H9 (cell line): ENCODE results near the gene ID4. TPM values are rescaled to one million over a fixed set of nuclear protein-coding genes. Genes with fewer than 3 reads are reported as not detected.

Source experiments
- DNase-seq: peaks from one replicate; pipeline ENCODE4 v3.0.0-alpha.2; 2017
- H2AFZ ChIP-seq: one replicate; pipeline ENCODE4 v1.6.1; 2013; ENCODE audit warnings: mild to moderate bottlenecking, low read length, control low read depth, moderate library complexity
- H2AK5ac ChIP-seq: 2 replicates; pipeline ENCODE4 v1.6.1; 2013; ENCODE audit warnings: low read length, control low read depth, mixed read lengths; ENCODE audit not compliant: insufficient read length
- H2BK120ac ChIP-seq: one replicate; pipeline ENCODE4 v1.6.1; 2013; ENCODE audit warnings: low read depth, mild to moderate bottlenecking, low read length, control low read depth, inconsistent platforms; ENCODE audit not compliant: poor library complexity, severe bottlenecking
- H2BK12ac ChIP-seq: 2 replicates; pipeline ENCODE4 v1.6.1; 2013; ENCODE audit warnings: low read length, control low read depth, mixed read lengths, low read depth; ENCODE audit not compliant: insufficient read length
- H2BK15ac ChIP-seq: 2 replicates; pipeline ENCODE4 v1.6.1; 2013; ENCODE audit warnings: low read depth, low read length, control low read depth
- H2BK20ac ChIP-seq: one replicate; pipeline ENCODE4 v1.6.1; 2013; ENCODE audit warnings: low read depth, mild to moderate bottlenecking, low read length, control low read depth, inconsistent platforms; ENCODE audit not compliant: poor library complexity, severe bottlenecking
- H2BK5ac ChIP-seq: 2 replicates; pipeline ENCODE4 v1.6.1; 2013; ENCODE audit warnings: low read length, control low read depth, mixed read lengths; ENCODE audit not compliant: insufficient read length
- H3K14ac ChIP-seq: 2 replicates; pipeline ENCODE4 v1.6.1; 2013; ENCODE audit warnings: low read length, control low read depth; ENCODE audit not compliant: insufficient read depth
- H3K18ac ChIP-seq: 2 replicates; pipeline ENCODE4 v1.6.1; 2013; ENCODE audit warnings: low read depth, mild to moderate bottlenecking, mixed read lengths, low read length, control low read depth; ENCODE audit not compliant: insufficient read length
- H3K23ac ChIP-seq: 2 replicates; pipeline ENCODE4 v1.6.1; 2013; ENCODE audit warnings: low read length, control low read depth, mixed read lengths, low read depth; ENCODE audit not compliant: insufficient read length
- H3K23me2 ChIP-seq: 2 replicates; pipeline ENCODE4 v1.6.1; 2013; ENCODE audit warnings: low read depth, mild to moderate bottlenecking, mixed read lengths, low read length, control low read depth; ENCODE audit not compliant: insufficient read length, poor library complexity, severe bottlenecking
- H3K27ac ChIP-seq: 2 replicates; pipeline ENCODE4 v1.5.1; 2013; ENCODE audit warnings: low read length, control low read depth, mixed read lengths, low read depth; ENCODE audit not compliant: insufficient read length
- H3K27me3 ChIP-seq: 2 replicates; pipeline ENCODE4 v1.6.1; 2013; ENCODE audit warnings: low read length, control low read depth, inconsistent platforms; ENCODE audit not compliant: insufficient read depth
- H3K4ac ChIP-seq: 2 replicates; pipeline ENCODE4 v1.6.1; 2013; ENCODE audit warnings: low read depth, mild to moderate bottlenecking, control low read depth, inconsistent platforms, low read length, moderate library complexity
- H3K4me1 ChIP-seq: 2 replicates; pipeline ENCODE4 v1.6.1; 2013; ENCODE audit warnings: low read length, control low read depth, inconsistent platforms; ENCODE audit not compliant: insufficient read depth
- H3K4me2 ChIP-seq: 2 replicates; pipeline ENCODE4 v1.6.1; 2013; ENCODE audit warnings: low read length, control low read depth, mixed read lengths; ENCODE audit not compliant: insufficient read length, insufficient read depth
- H3K56ac ChIP-seq: 2 replicates; pipeline ENCODE4 v1.6.1; 2013; ENCODE audit warnings: low read depth, mild to moderate bottlenecking, mixed read lengths, low read length, control low read depth; ENCODE audit not compliant: insufficient read length
- H3K79me1 ChIP-seq: 2 replicates; pipeline ENCODE4 v1.6.1; 2013; ENCODE audit warnings: low read depth, mild to moderate bottlenecking, moderate library complexity, low read length, control low read depth, inconsistent platforms; ENCODE audit not compliant: insufficient read depth, poor library complexity, severe bottlenecking
- H3K79me2 ChIP-seq: 2 replicates; pipeline ENCODE4 v1.6.1; 2013; ENCODE audit warnings: low read length, control low read depth, inconsistent platforms; ENCODE audit not compliant: insufficient read depth
- H3K9ac ChIP-seq: 2 replicates; pipeline ENCODE4 v1.6.1; 2013; ENCODE audit warnings: low read length, control low read depth, mixed read lengths; ENCODE audit not compliant: insufficient read length; ENCODE audit errors: extremely low read depth
- H3K9me3 ChIP-seq: one replicate; pipeline ENCODE4 v1.6.1; 2013; ENCODE audit warnings: low read depth, low read length, inconsistent platforms; ENCODE audit not compliant: control insufficient read depth
- H3T11ph ChIP-seq: one replicate; pipeline ENCODE4 v1.6.1; 2013; ENCODE audit warnings: mild to moderate bottlenecking, low read length, control low read depth, inconsistent platforms
- H4K20me1 ChIP-seq: one replicate; pipeline ENCODE4 v1.6.1; 2013; ENCODE audit not compliant: control insufficient read depth, insufficient read length, insufficient read depth
- H4K5ac ChIP-seq: 2 replicates; pipeline ENCODE4 v1.6.1; 2013; ENCODE audit warnings: low read depth, mild to moderate bottlenecking, mixed read lengths, low read length, control low read depth; ENCODE audit not compliant: insufficient read length
- H4K8ac ChIP-seq: replicated peaks from 2 replicates; pipeline ENCODE4 v1.6.1; 2013; ENCODE audit warnings: low read length, control low read depth, mixed read lengths, low read depth; ENCODE audit not compliant: insufficient read length
- H4K91ac ChIP-seq: 2 replicates; pipeline ENCODE4 v1.6.1; 2013; ENCODE audit warnings: low read depth, mild to moderate bottlenecking, moderate library complexity, mixed read lengths, low read length, control low read depth; ENCODE audit not compliant: insufficient read length
- H3K27ac Mint-ChIP-seq, 3 experiments: 2 replicates in 2 of 3; 3 replicates in 1 of 3; pipeline ENCODE4 v1.8.0; 2020 to 2021; ENCODE audit warnings: mixed read lengths in 3 of 3, mild to moderate bottlenecking in 1 of 3, moderate library complexity in 1 of 3
- H3K27me3 Mint-ChIP-seq: 2 replicates; pipeline ENCODE4 v1.8.0; 2021; ENCODE audit warnings: low read depth, mild to moderate bottlenecking, moderate library complexity, mixed read lengths
- H3K36me3 Mint-ChIP-seq, 3 experiments: 2 replicates in 2 of 3; 3 replicates in 1 of 3; pipeline ENCODE4 v1.8.0; 2020 to 2021; ENCODE audit warnings: low read depth in 3 of 3, mixed read lengths in 3 of 3; ENCODE audit not compliant: insufficient read depth in 1 of 3
- H3K4me1 Mint-ChIP-seq, 2 experiments: 2 replicates each; pipeline ENCODE4 v1.8.0; 2020; ENCODE audit warnings: mixed read lengths in 2 of 2
- H3K4me3 Mint-ChIP-seq, 2 experiments: 2 replicates in 1 of 2; 3 replicates in 1 of 2; pipeline ENCODE4 v1.8.0; 2020 to 2021; ENCODE audit warnings: mild to moderate bottlenecking in 2 of 2, mixed read lengths in 2 of 2, moderate library complexity in 1 of 2
- H3K9me3 Mint-ChIP-seq, 2 experiments: 2 replicates in 1 of 2; 3 replicates in 1 of 2; pipeline ENCODE4 v1.8.0; 2020; ENCODE audit warnings: mild to moderate bottlenecking in 2 of 2, mixed read lengths in 2 of 2, moderate library complexity in 1 of 2
- CTCF ChIP-seq: fragments of 200-600 bp; sonication (generic); conservative IDR thresholded peaks from 3 replicates; pipeline ENCODE4 v1.8.0; 2021; ENCODE audit warnings: antibody characterized with exemption, mild to moderate bottlenecking
- WGBS: extraction: QIAGEN DNeasy Blood & Tissue Kit; methylation state at CpG from one replicate; pipeline ENCODE4 v1.1.7; 2013; ENCODE audit warnings: missing lambda C conversion rate, low lambda C conversion rate, mixed read lengths; ENCODE audit not compliant: insufficient read length; ENCODE audit errors: extremely low coverage; 5-methylcytosine and 5-hydroxymethylcytosine counted together
- total RNA-seq: library from RNA; stranded (reverse); gene quantifications from 2 replicates; pipeline ENCODE4 v1.2.1, GENCODE V29; 2021

Gene ID4
- total RNA-seq, 1 experiment from 2014 or later, result 14.0 TPM

GRCh38 chr6:19844689-19845088, 7.5 kb downstream of the ID4 start:
- no peaks in the 10 kb centered on the region for H3K23me2 ChIP-seq

More at GRCh38 chr6:19844689-19845088, 7.5 kb downstream of the ID4 start:
- Histone ChIP-seq H3K79me1 (no peaks in the 10 kb centered on the region), H2AFZ (no peak overlapping the region), H2AK5ac (no peak overlapping the region), H3K4me2 (no peak overlapping the region), H2BK20ac (no peak overlapping the region), H2BK5ac (no peak overlapping the region), H2BK120ac (no peak overlapping the region), H3K23ac (no peak overlapping the region), H3K27me3 (no peaks in the 10 kb centered on the region), H3K79me2 (no peaks in the 10 kb centered on the region), H3K9ac (no peak overlapping the region), H4K5ac (no peak overlapping the region), H2BK12ac (no peak overlapping the region), H2BK15ac (no peak overlapping the region), H4K91ac (no peak overlapping the region), H3K9me3 (no peaks in the 10 kb centered on the region), H4K20me1 (no peaks in the 10 kb centered on the region), H3K18ac (no peak overlapping the region), H3K56ac (no peak overlapping the region), H3K27ac (no peak overlapping the region), H3K4ac (no peak overlapping the region), H4K8ac (no peak overlapping the region), H3T11ph (no peak overlapping the region), H3K4me1 (peaks cover 2% of the 10 kb centered on the region; the same call in 1 of the 2 replicates), H3K14ac (no peak overlapping the region)
- TF ChIP-seq CTCF, result no peak
- H3K27me3 Mint-ChIP-seq, result no peaks in the 10 kb centered on the region
- WGBS, result no CpG with 5 or more reads among the region's 2 CpGs
- peaks cover 38 to 39% of the 10 kb centered on the region in 2 experiments for H3K4me1 Mint-ChIP-seq
- no peaks in the 10 kb centered on the region for H3K9me3 Mint-ChIP-seq
- DNase-seq, result no peak
- H3K36me3 Mint-ChIP-seq, result peaks cover 0 to 11% (median 10%) of the 10 kb centered on the region in 3 experiments; a peak in 4 of 7 replicates
- no peak overlapping the region for H3K4me3 Mint-ChIP-seq
- H3K27ac Mint-ChIP-seq, result no peak overlapping the region
